Lower leg skin (tissue), 4 donors: ENCODE results near the gene ALDH1L2. TPM values are rescaled to one million over a fixed set of nuclear protein-coding genes. Genes with fewer than 3 reads are reported as not detected.
A peak's percentile ranks its signal among the peaks of the same experiment; 100 is the strongest.
"Not testable (repeated sequence)": the region's sequence is repeated elsewhere in the genome, so short reads cannot be mapped to it uniquely, and the experiment has no call there.

Source experiments
- DNase-seq, 2 donors: peaks; one replicate each; pipeline ENCODE4 v3.0.0-alpha.2; 2019; ENCODE audit warnings: low spot score in 2 of 2
- H3K4me3 ChIP-seq: fragments of 200-600 bp; sonication (generic); 2 replicates; pipeline ENCODE4 v1.5.1; 2017; ENCODE audit warnings: mild to moderate bottlenecking, low read depth; ENCODE audit not compliant: poor library complexity, severe bottlenecking
- POLR2A ChIP-seq, 2 donors: fragments of 450-650 bp; IDR thresholded peaks; one replicate each; pipeline ENCODE4 v1.6.1; 2016 to 2017; ENCODE audit warnings: antibody characterized with exemption in 2 of 2, mild to moderate bottlenecking in 1 of 2, moderate library complexity in 1 of 2
- WGBS, 2 donors: methylation state at CpG; one replicate each; pipeline ENCODE4 v1.1.5; 2018; 5-methylcytosine and 5-hydroxymethylcytosine counted together
- intact Hi-C: fragments of 100-400 bp; cut with DNase I; formaldehyde crosslinking; loops from one replicate; pipeline ENCODE4 v1.15.0; 2023; ENCODE audit warnings: low total_unique reads
- total RNA-seq, 4 donors: library from RNA; depleted of rRNA; stranded (reverse); fragments of >200 nt; gene quantifications; one replicate each; pipeline ENCODE4 v1.1.0, GENCODE V29; 2016
- TF ChIP-seq, protein P1 (sequence below), 3 donors: fragments of 450-650 bp; IDR thresholded peaks; one replicate each; pipeline ENCODE4 v1.5.1; 2016; ENCODE audit warnings: antibody characterized with exemption in 3 of 3, mild to moderate bottlenecking in 3 of 3, moderate library complexity in 2 of 3

ALDH1L2 gene
- total RNA-seq, 4 donors from 2014 or later = 0.86 to 2.4 (median 1.2) TPM

DNA sequence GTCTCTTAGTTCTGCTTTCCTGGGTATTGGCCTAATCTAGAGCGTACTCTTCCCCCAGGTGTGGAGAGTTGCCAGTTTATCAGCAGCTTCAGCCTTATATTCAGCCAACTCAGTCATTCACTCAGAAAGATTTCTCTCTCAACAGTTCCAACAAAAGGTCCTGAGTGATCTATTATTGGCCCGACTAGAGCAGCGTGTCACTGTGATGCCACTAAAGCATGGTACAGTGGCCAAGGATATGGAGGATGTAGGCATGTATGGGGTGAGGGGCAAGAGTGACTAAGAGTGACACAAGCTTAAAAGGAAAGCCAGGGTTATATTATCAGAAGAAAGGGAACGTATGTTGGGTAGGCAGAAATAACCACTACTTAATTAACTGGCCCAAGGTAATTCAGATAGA, 93.3 kb downstream of the ALDH1L2 start:
- no peak overlapping the region for H3K4me3 ChIP-seq
- 94 to 96% methylated on average over 4 of the region's 4 CpGs for WGBS, 2 donors
- intact Hi-C loops = no loop called here
- DNase-seq = no peak
- TF ChIP-seq, protein P1, sequence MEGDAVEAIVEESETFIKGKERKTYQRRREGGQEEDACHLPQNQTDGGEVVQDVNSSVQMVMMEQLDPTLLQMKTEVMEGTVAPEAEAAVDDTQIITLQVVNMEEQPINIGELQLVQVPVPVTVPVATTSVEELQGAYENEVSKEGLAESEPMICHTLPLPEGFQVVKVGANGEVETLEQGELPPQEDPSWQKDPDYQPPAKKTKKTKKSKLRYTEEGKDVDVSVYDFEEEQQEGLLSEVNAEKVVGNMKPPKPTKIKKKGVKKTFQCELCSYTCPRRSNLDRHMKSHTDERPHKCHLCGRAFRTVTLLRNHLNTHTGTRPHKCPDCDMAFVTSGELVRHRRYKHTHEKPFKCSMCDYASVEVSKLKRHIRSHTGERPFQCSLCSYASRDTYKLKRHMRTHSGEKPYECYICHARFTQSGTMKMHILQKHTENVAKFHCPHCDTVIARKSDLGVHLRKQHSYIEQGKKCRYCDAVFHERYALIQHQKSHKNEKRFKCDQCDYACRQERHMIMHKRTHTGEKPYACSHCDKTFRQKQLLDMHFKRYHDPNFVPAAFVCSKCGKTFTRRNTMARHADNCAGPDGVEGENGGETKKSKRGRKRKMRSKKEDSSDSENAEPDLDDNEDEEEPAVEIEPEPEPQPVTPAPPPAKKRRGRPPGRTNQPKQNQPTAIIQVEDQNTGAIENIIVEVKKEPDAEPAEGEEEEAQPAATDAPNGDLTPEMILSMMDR (IDR thresholded peaks at IDR 0.05) = no peak
- no peak for TF ChIP-seq POLR2A (IDR thresholded peaks at IDR 0.05)

DNA sequence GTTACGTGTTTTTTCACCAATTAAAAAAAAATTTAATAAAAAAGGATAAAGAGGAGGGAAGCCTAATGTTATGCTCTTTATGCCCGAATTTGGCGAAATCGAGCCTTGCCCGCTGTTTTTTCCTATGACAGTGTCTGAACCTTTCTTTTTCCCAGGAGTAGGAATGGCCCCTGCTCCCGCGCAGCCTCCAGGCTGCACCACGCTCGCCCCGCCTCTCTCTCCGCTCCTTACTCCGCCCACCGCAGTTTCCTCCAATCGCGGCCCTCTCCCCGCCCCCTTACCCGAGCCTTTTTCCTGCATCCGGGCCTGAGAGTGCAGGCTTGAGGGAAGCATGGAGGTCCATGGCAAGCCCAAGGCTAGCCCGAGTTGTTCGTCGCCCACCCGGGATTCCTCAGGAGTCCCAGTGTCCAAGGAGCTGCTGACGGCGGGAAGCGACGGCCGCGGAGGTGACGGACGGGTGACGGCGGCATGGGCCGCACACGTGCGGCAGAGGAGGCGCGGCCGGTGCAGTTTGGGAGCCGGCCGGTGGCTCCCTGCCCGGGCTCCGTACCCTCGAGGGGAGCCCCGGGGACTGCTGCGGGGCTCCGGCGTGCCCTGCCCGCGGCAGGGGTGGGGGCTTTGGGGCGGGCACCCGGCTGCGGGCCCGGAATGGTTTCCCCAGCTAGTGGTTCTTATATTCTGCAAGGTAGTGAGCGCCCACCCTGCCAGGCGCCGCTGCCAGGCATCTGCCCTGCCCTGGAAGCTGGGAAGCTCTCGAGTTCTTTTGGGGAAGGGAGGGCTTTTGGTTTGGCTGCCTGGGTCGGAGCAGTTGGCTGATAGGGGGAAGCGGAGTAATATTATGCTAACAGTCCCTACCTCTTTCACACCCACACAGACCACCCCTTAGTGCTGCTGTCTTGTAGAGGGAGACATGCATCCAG, 98.0 kb downstream of the ALDH1L2 start, which contains the start of gene NOPCHAP1:
NOPCHAP1 (plus strand) TSS at position 295 of the 920 bp plus-strand sequence; CDS start at position 332, 37 bp downstream.
- peak; percentile 93 to 98 for DNase-seq
- H3K4me3 ChIP-seq = peak within 1 kb of the TSS; percentile 74
- 0 to 1% methylated on average over 38 to 50 of the region's 59 CpGs for WGBS, 2 donors
- intact Hi-C loops = no loop called here
- no peak for TF ChIP-seq POLR2A (IDR thresholded peaks at IDR 0.05)
- TF ChIP-seq, protein P1 (IDR thresholded peaks at IDR 0.05) = no peak

DNA sequence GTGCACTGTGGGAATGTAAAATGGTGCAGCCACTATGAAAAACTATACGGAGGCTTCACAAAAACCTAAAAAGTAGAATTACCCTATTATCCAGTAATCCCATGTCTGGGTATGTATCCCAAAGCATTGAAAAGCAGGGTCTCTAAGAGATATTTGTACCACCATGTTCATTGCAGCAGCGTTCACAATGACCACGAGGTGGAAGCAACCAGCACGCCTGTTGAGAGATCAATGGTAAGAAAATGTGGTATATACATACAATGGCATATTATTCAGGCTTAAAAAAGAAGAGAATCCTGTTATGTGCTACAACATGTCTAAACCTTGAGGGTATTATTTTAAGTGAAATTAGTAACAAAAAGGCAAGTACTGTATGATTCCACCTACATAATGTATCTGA, 99.1 kb downstream of the ALDH1L2 start:
- H3K4me3 ChIP-seq = no peak overlapping the region
- no peak for DNase-seq
- TF ChIP-seq POLR2A (IDR thresholded peaks at IDR 0.05) = no peak
- TF ChIP-seq, protein P1 (IDR thresholded peaks at IDR 0.05) = no peak
- 90 to 91% methylated on average over 4 of the region's 4 CpGs for WGBS, 2 donors
- intact Hi-C loops = no loop called here

DNA sequence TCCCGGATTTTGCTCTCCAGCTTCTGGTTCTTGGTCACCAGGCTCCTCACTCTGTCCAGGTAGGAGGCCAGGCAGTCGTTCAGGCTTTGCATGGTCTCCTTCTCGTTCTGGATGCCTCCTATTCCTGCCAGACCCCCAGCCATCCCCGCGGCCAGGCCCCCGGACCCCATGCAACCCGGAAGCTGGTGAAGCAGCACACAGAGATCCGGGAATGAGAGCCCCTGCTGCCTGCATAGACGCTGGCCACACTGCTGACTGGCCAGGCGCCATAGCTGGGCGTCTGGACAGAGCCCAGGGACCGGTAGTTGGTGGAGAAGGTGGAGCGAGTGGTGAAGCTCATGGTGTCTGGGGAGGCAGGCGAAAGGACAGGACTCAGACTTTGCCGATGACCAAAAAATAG, 106.6 kb downstream of the ALDH1L2 start:
- DNase-seq, intact Hi-C loops, H3K4me3 ChIP-seq: not testable (repeated sequence)
- 92 to 93% methylated on average over 15 of the region's 15 CpGs for WGBS, 2 donors

DNA sequence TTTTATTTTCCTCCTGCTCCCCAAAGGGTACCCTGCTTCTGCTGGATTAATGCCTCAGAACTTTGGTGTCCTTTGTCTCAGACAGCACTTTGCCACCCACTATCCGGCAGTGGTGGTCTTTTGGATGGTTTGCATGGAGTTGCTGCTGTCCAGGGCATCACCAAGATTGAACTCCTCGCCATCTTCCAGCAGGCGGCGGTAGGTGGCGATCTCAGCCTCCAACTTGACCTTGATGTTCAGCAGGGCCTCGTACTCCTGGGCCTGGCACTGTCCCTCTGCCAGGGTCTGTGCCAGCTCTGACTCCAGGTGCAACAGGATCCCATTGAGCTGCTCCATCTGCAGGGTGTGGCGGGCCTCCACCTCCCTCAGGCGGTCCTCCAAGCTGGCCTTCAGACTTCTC, 107.6 kb downstream of the ALDH1L2 start:
- WGBS, 2 donors = 79 to 90% methylated on average over 8 of the region's 8 CpGs
- TF ChIP-seq, protein P1 (IDR thresholded peaks at IDR 0.05) = no peak
- TF ChIP-seq POLR2A (IDR thresholded peaks at IDR 0.05) = no peak
- H3K4me3 ChIP-seq = no peak overlapping the region
- intact Hi-C loops = no loop called here
- no peak for DNase-seq

DNA sequence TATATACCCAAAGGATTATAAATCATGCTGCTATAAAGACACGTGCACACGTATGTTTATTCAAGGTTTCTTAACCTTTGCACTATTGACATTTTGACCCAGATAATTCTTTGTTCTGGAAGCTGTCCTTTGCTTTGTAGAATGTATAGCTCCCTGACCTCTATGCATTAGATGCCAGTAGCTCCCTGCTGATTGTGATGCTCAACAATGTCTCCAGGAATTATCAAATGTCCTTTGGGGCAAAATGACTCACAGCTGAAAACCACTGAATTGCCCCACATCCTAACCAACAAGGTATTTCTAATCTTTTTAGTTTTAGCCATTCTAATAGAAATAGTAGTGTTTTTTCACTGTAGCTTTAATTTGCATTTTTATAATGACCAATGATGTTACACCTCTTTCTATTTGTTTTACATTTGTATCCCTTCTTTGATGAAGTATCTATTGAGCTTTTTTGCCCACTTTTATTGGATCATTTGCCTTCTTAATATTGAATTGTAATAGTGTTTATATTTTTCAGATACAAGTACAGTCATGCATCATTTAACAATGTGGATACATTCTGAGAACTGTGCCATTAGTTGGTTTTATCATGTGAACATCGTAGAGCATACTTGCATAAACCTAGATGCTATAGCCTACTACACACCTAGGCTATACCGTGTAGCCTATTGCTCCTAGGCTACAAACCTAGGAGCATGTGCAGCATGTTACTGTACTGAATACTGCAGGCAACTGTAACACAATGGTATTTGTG, 108.5 kb downstream of the ALDH1L2 start:
- H3K4me3 ChIP-seq = no peak overlapping the region
- no peak for TF ChIP-seq POLR2A (IDR thresholded peaks at IDR 0.05)
- TF ChIP-seq, protein P1 (IDR thresholded peaks at IDR 0.05) = no peak
- DNase-seq = no peak
- intact Hi-C loops = no loop called here
- 48 to 58% methylated on average over 4 of the region's 4 CpGs for WGBS, 2 donors
